RWPE2 (cell line): Measurements from ENCODE around the gene FAP.

Source experiments
- ATAC-seq: fragments of 200-7000 bp; cut with Tn5 transposase; 3 replicates; pipeline ENCODE4 v1.9.1; 2021; ENCODE audit warnings: low read depth
- DNase-seq: peaks from one replicate; pipeline ENCODE4 v3.0.0-alpha.2; 2020; ENCODE audit warnings: low spot score
- H3K27ac ChIP-seq: fragments of 450-650 bp; 2 replicates; pipeline ENCODE4 v1.5.1; 2017; ENCODE audit warnings: mild to moderate bottlenecking; ENCODE audit not compliant: poor library complexity, severe bottlenecking
- H3K27me3 ChIP-seq: fragments of 250-450 bp; sonication (Bioruptor Pico); 2 replicates; pipeline ENCODE4 v1.5.1; 2021; ENCODE audit warnings: mild to moderate bottlenecking, moderate library complexity; ENCODE audit not compliant: insufficient read depth, poor library complexity, severe bottlenecking
- H3K36me3 ChIP-seq: fragments of 250-450 bp; sonication (Bioruptor Pico); 2 replicates; pipeline ENCODE4 v1.5.1; 2020; ENCODE audit warnings: low read depth, mild to moderate bottlenecking, moderate library complexity
- H3K4me1 ChIP-seq: fragments of 250-450 bp; sonication (Bioruptor Pico); 2 replicates; pipeline ENCODE4 v1.5.1; 2021; ENCODE audit warnings: mild to moderate bottlenecking, moderate library complexity; ENCODE audit not compliant: insufficient read depth, poor library complexity, severe bottlenecking
- H3K4me3 ChIP-seq: fragments of 250-450 bp; sonication (Bioruptor Pico); 2 replicates; pipeline ENCODE4 v1.5.1; 2021; ENCODE audit warnings: mild to moderate bottlenecking, moderate library complexity; ENCODE audit not compliant: severe bottlenecking
- H3K9me3 ChIP-seq: fragments of 250-450 bp; sonication (Bioruptor Pico); 2 replicates; pipeline ENCODE4 v1.5.1; 2021; ENCODE audit warnings: mild to moderate bottlenecking, moderate library complexity; ENCODE audit not compliant: severe bottlenecking
- CTCF ChIP-seq: fragments of 450-650 bp; IDR thresholded peaks from one replicate; pipeline ENCODE4 v1.5.1; 2017; ENCODE audit warnings: mild to moderate bottlenecking, moderate library complexity; ENCODE audit not compliant: poor library complexity, severe bottlenecking

The FAP gene

GRCh38 chr2:162267996-162268395 lies 24.8 kb upstream of the FAP start:
- no peak for ATAC-seq
- H3K36me3 ChIP-seq: peaks cover 5% of the 10 kb centered on the region
- no peak for TF ChIP-seq CTCF
- H3K27me3 ChIP-seq: no peaks in the 10 kb centered on the region
- DNase-seq: no peak
- no peak overlapping the region for H3K4me3 ChIP-seq
- no peaks in the 10 kb centered on the region for H3K9me3 ChIP-seq
- no peak overlapping the region for H3K27ac ChIP-seq
- no peaks in the 10 kb centered on the region for H3K4me1 ChIP-seq

- H3K27me3 ChIP-seq: no peaks in the 10 kb centered on the region
- peaks cover 5% of the 10 kb centered on the region for H3K36me3 ChIP-seq
- H3K9me3 ChIP-seq: no peaks in the 10 kb centered on the region
- ATAC-seq (no peak), DNase-seq (no peak)
- no peak for TF ChIP-seq CTCF
- no peak overlapping the region for H3K27ac ChIP-seq
- H3K4me1 ChIP-seq: no peaks in the 10 kb centered on the region
- H3K4me3 ChIP-seq: no peak overlapping the region
Observed at GRCh38 chr2:162267496-162267895, 24.3 kb upstream of the FAP start.

GRCh38 chr2:162266460-162266760 lies 23.2 kb upstream of the FAP start:
- no peak overlapping the region for H3K27ac ChIP-seq
- H3K36me3 ChIP-seq: no peaks in the 10 kb centered on the region; the same call in 1 of the 2 replicates
- ATAC-seq: no peak
- H3K4me3 ChIP-seq: no peak overlapping the region
- DNase-seq: no peak
- TF ChIP-seq CTCF: no peak
- peaks cover 9% of the 10 kb centered on the region for H3K4me1 ChIP-seq
- no peaks in the 10 kb centered on the region for H3K9me3 ChIP-seq
- no peaks in the 10 kb centered on the region for H3K27me3 ChIP-seq

- Histone ChIP-seq H3K27ac (no peak overlapping the region), H3K36me3 (no peaks in the 10 kb centered on the region; the same call in 1 of the 2 replicates), H3K9me3 (no peaks in the 10 kb centered on the region), H3K27me3 (no peaks in the 10 kb centered on the region), H3K4me1 (peaks cover 15% of the 10 kb centered on the region), H3K4me3 (no peak overlapping the region)
- no peak for TF ChIP-seq CTCF
- no peak for DNase-seq
- ATAC-seq: no peak
Observed at GRCh38 chr2:162265666-162266459, 22.6 kb upstream of the FAP start.
